ENCODE data around the gene C1QC.

C1QC gene

DNA sequence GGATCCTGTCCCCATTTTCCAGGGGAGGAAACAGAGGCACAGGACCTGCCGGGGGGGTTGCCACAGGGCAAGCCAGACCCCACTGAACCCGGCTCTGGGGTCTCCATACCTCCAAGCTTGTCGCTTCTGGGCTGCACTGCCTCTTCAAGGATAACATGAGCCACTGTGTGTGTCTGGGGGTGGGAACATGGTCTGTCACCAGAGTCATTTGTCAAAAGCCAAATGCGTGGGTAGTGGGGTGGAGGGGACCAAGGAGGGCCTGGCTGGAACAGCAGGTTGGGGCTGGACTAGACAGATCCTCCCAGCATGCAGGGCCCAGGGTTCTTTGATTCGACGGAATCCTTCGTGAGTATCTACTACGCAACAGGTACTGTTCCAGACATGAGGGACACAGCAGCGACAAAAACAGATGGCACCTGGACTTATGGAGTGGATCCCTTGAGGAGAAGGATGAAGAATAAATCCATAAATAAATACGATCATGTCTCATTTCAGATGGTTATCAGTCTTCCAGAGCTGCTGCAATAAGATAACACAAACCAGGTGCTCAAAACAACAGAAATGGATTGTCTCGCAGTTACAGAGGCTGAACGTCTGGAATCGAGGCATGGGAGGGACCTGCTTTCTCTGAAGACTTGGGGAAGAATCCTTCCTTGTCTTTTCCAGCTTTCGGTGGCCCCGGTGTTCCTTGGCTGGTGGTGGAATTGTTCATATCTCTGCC lies 38.3 kb downstream of the C1QC start:
- no peak for DNase-seq

DNA sequence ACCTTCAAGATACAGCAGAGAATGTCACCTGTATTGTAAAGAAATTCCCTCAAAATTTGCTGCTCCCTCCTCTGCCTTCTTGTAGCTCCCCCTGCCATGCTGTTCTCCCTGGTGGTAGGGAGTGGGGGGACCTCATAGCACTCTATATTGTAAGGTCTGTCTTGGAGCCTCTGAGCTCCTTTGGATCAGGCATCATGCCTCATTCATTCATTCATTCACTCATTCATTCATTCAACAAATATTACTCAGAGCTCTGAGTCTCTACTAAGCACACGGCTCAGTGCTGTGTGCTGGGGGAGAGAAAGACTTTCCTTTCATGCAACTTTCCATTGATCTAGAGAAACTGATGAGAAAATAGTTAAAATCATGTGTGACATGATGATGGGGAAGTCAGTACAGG lies 40.1 kb downstream of the C1QC start:
- DNase-seq = no peak

- DNase-seq = peak; percentile 64
These were observed 42.2 kb downstream of the C1QC start for GRCh38 chr1:22685591-22686059.

GRCh38 chr1:22687191-22687590 lies 43.8 kb downstream of the C1QC start:
- no peak for DNase-seq

DNA sequence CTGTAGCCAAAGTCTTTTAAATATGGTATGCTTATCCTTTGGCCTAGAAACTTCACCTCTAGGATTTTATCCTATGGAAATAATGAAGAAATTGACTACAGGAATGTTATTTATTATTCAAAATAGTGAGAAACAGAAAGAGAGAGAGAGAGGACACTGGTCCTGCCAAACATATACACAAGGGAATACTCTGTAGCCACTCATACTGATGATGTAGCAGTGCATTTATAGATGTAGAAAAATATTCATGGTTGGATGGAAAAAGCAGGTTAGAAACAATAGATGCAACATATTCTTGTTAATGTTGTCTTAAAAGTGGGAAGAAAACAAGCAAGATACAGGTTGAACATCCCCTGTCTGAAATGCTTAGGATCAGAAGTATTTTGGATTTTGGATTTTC lies 45.0 kb downstream of the C1QC start:
- DNase-seq = no peak

GRCh38 chr1:22689505-22689904 lies 46.1 kb downstream of the C1QC start:
- DNase-seq = peak; percentile 96

DNA sequence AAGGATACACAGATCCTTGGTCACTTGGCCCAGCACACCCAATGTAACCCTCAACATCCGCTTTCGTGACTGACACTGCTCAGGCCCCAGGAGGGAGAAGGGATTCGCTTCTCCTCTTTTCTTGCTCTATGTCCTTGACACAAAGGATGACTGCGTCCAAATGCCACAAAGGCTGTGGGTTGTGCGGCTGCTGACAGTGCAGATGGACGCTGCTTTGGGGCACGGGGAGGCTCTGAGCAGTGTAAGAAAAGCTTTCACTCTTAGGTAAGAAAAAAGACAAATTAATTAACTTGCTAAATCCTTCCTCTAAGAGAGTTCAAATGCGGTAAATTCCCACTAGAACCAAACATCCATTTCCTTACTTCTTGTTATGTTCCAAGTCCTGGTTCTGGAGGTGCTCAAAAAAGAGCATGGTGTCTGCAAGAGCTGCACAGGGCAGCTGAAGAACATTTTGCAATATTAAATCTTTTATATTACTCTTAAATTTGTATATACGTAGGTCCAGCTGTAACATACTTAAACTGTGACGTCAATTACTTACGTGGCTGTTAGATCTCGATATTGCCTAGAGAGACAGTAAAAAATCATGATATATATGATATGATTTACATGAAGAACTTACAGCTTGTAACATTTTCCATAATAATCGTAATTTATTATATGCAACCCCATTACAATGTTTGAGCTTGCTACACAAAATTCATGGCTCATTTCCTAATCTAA lies 47.8 kb downstream of the C1QC start:
- no peak for DNase-seq

DNA sequence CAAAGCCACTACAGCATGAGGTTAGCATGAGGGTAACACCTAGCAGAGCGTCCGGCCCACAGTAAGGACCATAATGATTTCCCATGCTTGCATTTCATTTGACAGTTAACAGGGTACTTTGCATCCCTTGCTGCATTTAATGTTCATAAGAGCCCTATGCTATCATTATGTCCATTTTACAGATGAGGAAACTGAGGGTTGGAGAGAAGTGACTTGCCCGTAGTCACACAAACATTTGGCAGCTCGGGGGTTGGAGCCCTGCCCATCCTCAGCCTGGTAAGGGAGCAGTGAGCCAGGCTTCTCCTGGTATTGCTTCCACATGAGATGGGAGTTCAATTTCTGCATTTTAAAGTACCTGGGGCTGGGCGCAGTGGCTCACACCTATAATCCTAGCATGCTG lies 50.7 kb downstream of the C1QC start:
- no peak for DNase-seq

GRCh38 chr1:22696610-22697009 lies 53.2 kb downstream of the C1QC start:
- DNase-seq = no peak
